IPS-20b (cell line): ENCODE data around the gene TUB.
A peak's percentile ranks its signal among the peaks of the same experiment; 100 is the strongest.

Experiments used
- H3K27ac ChIP-seq: one replicate; pipeline ENCODE4 v1.5.1; 2013; ENCODE audit warnings: low read length
- H3K27me3 ChIP-seq: 2 replicates; pipeline ENCODE4 v1.6.1; 2013; ENCODE audit warnings: mild to moderate bottlenecking, low read length, inconsistent platforms; ENCODE audit not compliant: insufficient read depth
- H3K36me3 ChIP-seq: 2 replicates; pipeline ENCODE4 v1.6.1; 2013; ENCODE audit warnings: low read depth, mild to moderate bottlenecking, inconsistent platforms, low read length, moderate library complexity; ENCODE audit not compliant: insufficient read depth
- H3K4me1 ChIP-seq: 2 replicates; pipeline ENCODE4 v1.6.1; 2013; ENCODE audit warnings: mild to moderate bottlenecking, control low read depth, inconsistent platforms, low read length, moderate library complexity; ENCODE audit not compliant: insufficient read depth
- H3K4me3 ChIP-seq: 2 replicates; pipeline ENCODE4 v1.5.1; 2013; ENCODE audit warnings: mild to moderate bottlenecking, low read length, inconsistent platforms
- H3K9ac ChIP-seq: 2 replicates; pipeline ENCODE4 v1.6.1; 2013; ENCODE audit warnings: low read depth, mild to moderate bottlenecking, inconsistent platforms, low read length, moderate library complexity
- H3K9me3 ChIP-seq: 2 replicates; pipeline ENCODE4 v1.6.1; 2013; ENCODE audit warnings: mild to moderate bottlenecking, low read depth, low read length, inconsistent platforms; ENCODE audit not compliant: insufficient read depth

Gene TUB

DNA sequence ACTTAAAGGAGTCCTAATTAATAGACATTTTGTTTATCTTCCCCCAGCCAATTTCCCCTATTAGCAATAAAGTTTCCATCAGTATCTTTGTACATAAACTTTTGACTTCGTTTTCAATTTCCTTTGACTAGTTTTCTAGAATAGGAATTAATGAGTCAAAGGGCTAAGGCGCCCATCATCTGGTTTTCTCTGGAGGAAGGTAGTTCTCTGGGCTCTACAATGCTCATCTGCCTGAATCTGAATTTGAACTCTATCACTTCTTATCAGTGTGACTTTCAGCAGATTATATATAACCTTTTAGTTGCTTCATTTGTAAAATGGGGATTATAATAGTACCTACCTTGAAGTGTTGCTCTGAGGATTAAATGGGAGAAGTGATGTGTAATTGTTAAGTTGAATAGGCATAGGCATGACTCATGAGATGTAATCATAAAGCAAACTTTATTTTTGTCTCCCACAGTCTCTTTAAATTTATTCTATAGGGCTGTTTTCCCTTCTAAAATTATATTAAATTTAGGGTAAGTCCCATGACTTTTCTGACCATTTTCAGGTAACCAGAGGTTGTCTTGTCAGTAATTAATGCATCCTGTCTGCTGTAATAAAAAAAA, 5.8 kb upstream of the TUB start:
- H3K4me1 ChIP-seq = peaks cover 5% of the 10 kb centered on the region; the same call in 1 of the 2 replicates
- peaks cover 42% of the 10 kb centered on the region for H3K27me3 ChIP-seq
- no peak overlapping the region for H3K27ac ChIP-seq

DNA sequence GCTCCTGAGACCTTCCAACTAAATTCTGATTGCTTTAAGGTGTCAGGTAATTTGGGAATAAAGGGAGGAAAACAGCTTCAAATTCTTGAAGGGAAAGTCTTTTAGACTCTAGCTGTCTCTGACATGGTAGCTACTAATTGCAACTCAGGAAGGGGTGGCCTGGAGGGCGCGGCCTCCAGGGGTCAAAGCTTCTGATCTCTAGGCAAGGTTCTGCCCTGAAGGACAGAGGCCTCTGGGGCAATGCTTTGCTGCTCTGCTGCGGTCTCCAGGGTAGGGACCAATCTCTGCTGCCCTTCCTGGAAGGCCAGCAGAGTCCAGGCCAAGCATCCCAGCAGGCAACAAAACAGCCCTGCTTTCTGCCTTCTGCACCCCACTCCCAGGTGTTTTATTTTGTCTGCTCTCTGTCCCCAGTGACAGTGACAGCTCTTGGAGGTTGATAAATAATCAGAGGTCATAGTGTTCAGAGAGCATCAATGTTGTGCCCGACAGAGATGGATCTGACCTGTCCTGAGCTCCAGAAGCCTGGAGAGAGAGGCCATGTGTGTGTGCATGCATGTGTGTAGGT, 1.8 kb upstream of the TUB start:
- Histone ChIP-seq H3K27ac (no peak overlapping the region), H3K27me3 (peaks cover 37% of the 10 kb centered on the region)

More for the DNA sequence above, 5.8 kb upstream of the TUB start:
- no peaks in the 10 kb centered on the region for H3K9me3 ChIP-seq
- no peak overlapping the region for H3K9ac ChIP-seq
- H3K4me3 ChIP-seq = no peak overlapping the region
- H3K36me3 ChIP-seq = no peaks in the 10 kb centered on the region

DNA sequence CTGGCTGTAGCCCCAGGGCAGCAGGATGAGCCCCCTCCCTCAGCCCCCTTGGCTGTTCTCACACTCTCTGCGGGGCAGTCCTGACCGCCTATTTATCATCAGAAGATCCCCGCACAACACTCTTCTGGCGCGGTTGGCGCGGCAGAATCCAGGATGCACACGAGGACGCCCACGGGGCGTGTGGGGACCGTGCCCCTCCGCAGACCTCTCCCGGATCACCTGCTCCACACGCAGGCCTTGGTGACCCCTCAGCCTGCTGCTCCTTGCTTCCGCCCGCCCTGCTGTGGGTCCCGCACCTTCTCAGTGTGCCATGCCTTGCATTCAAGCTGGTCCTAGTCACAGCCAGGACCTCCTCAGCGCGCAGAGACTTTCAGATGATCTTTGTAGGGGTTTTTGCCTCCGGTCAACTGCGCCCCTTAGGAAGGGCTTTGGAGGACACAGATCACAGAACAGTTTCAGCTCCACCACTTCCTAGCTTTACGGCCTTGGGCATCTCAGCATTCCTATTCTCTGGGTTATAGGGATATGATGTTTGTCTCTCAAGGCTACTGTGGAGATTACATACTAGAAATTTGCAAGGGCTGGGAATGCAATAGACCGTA, 841 bp upstream of the TUB start:
- H3K4me1 ChIP-seq = peaks cover 23% of the 10 kb centered on the region
- peak overlapping the region; percentile 70; the same call in 1 of the 2 replicates for H3K4me3 ChIP-seq
- peaks cover 37% of the 10 kb centered on the region for H3K27me3 ChIP-seq
- H3K36me3 ChIP-seq = no peaks in the 10 kb centered on the region
- no peak overlapping the region; the same call in 1 of the 2 replicates for H3K9ac ChIP-seq
- no peak overlapping the region for H3K27ac ChIP-seq
- H3K9me3 ChIP-seq = no peaks in the 10 kb centered on the region

More for the DNA sequence above, 1.8 kb upstream of the TUB start:
- no peaks in the 10 kb centered on the region for H3K9me3 ChIP-seq
- H3K36me3 ChIP-seq = no peaks in the 10 kb centered on the region
- H3K4me1 ChIP-seq = peaks cover 20% of the 10 kb centered on the region
- H3K4me3 ChIP-seq = no peak overlapping the region
- no peak overlapping the region for H3K9ac ChIP-seq

DNA sequence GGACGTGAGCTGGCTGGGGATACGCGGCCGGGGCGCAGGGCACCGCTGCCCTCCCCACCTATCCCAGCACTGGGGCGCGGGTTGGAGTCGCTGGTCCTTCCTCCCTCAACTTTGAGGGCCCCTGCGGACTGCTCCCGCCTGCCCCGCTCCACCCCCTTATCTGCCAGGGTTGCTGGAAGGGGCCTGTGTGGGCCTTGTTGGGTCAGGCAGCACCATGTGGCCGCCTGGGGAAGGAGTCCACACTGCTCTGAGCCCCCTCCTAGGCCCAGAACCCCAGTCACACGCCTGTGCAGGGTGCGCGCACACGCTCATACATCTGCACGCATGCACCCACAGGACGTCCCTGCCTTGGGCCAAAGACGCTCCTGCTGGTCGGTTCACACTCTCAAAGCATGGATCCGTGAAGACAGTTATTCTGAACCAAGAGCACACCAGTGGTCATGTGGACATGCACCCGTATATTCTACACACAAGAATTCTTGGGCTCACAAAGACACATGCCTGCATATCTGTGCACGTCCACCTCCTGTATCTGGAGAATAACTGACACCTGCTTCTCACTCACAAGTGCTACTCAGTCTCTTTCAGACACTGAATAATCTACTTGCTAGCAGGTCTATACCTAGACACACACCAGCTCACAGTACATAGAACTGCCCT, 710 bp downstream of the TUB start:
- Histone ChIP-seq H3K27me3 (peaks cover 37% of the 10 kb centered on the region), H3K9ac (peak overlapping the region; percentile 58; the same call in 1 of the 2 replicates)

DNA sequence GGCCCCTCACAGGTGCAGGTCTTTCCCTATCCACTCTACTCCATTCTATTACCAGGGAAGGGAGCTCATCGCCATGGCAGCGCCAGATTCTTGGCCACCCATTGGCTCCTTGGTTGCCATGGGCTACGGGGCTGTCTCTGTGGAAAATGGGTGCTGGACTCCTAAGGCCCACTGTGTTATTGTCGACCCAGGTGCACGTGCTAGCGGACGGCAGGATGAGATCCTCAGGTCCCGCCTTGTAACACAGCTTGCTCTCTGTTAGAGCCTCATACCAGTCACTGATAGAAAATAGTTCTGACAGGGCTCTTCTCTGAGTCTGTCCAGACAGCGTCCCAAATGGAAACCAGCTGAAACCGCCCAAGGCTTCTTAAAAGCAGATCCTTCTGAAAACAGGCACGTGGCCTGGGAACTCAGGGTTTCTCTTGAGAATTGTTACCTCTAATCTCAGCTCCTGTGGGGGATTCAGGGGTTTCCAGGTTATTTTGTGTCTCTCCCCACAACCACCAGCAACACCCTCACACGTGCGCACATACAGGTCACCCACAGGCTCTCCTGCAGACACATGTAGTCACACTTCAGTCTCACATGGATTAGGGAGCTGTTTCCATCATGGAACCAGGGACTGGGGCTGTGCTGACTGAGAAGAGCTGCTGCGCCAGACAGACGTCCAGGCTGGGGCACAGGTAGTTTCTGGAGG, 1.5 kb downstream of the TUB start:
- peaks cover 30% of the 10 kb centered on the region for H3K4me1 ChIP-seq
- H3K9ac ChIP-seq = no peak overlapping the region
- no peaks in the 10 kb centered on the region for H3K36me3 ChIP-seq
- no peak overlapping the region; the same call in 1 of the 2 replicates for H3K4me3 ChIP-seq
- peaks cover 37% of the 10 kb centered on the region for H3K27me3 ChIP-seq
- H3K9me3 ChIP-seq = no peaks in the 10 kb centered on the region
- no peak overlapping the region for H3K27ac ChIP-seq

More for the DNA sequence above, 710 bp downstream of the TUB start:
- Histone ChIP-seq H3K4me3 (peak overlapping the region; percentile 70), H3K27ac (no peak overlapping the region), H3K4me1 (peaks cover 27% of the 10 kb centered on the region), H3K36me3 (no peaks in the 10 kb centered on the region), H3K9me3 (no peaks in the 10 kb centered on the region)

- Histone ChIP-seq H3K36me3 (no peaks in the 10 kb centered on the region), H3K4me3 (no peak overlapping the region), H3K9ac (no peak overlapping the region), H3K9me3 (no peaks in the 10 kb centered on the region), H3K27ac (no peak overlapping the region), H3K27me3 (peaks cover 37% of the 10 kb centered on the region), H3K4me1 (peaks cover 30% of the 10 kb centered on the region)
Observed at GRCh38 chr11:8083088-8083395, 2.0 kb downstream of the TUB start.

GRCh38 chr11:8083871-8084281, 2.9 kb downstream of the TUB start:
- Histone ChIP-seq H3K4me1 (peaks cover 30% of the 10 kb centered on the region), H3K9me3 (no peaks in the 10 kb centered on the region), H3K36me3 (no peaks in the 10 kb centered on the region), H3K9ac (peak overlapping the region; percentile 43; the same call in 1 of the 2 replicates), H3K27ac (no peak overlapping the region), H3K4me3 (0 out of 2 replicates have a peak overlapping the region, but pooled peaks have one; percentile 8), H3K27me3 (peaks cover 34% of the 10 kb centered on the region)

DNA sequence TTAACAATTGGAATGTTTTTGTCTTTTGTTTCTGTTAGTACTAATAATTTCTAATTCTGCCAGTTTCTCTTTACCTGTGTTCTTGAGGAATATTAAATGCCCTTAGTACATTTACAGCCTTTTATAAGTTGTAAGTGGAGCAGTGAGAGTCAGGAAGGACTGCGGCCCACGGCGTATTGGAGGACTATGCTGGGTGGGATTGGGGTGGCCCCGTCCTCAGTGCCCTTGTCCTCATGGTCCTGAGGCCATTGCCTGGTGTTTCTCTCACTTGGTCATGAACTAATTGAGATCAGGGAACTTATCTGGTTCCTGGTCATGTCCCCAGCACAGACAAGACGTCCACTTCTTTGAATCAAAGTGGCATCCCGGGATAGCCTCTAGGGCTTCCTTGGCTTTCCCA, 3.3 kb downstream of the TUB start:
- Histone ChIP-seq H3K36me3 (no peaks in the 10 kb centered on the region), H3K4me1 (peaks cover 30% of the 10 kb centered on the region), H3K27me3 (peaks cover 29% of the 10 kb centered on the region), H3K4me3 (no peak overlapping the region), H3K27ac (no peak overlapping the region), H3K9ac (no peak overlapping the region), H3K9me3 (no peaks in the 10 kb centered on the region)

DNA sequence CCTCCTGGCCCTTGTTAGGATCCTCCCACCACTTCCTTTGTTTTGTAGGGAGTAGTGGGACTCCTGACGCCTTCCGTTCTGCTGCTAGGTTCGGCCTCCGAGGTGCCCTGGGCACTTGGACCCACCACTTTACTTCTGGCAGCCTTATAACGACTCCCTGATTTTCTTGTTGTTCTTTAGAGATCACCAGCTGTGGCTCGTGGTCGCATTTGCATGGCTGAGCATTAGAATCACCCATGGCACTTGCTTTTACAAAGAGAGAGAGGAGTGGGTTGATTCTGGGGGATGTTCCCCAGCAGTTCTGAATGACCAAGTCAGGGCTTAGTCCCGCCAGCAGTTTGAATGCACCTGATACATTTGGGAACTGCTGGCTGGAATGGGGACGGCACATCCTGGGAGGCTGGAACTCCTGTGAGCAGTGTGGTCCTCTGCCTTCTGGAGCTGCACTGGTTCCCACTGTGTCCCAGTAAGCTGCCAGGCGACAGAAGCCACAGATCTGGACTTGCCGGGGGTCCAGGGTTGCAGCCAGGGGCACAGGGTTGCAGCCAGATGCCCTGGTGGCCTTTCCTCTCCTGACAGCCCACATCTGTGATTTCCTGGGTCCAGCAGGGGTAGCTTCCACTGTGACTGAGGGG, 4.1 kb downstream of the TUB start:
- H3K4me1 ChIP-seq = peaks cover 30% of the 10 kb centered on the region

GRCh38 chr11:8086001-8086479, 5.0 kb downstream of the TUB start:
- Histone ChIP-seq H3K27ac (no peak overlapping the region), H3K4me1 (peaks cover 30% of the 10 kb centered on the region), H3K4me3 (no peak overlapping the region), H3K36me3 (no peaks in the 10 kb centered on the region), H3K9me3 (no peaks in the 10 kb centered on the region), H3K9ac (no peak overlapping the region), H3K27me3 (peaks cover 14% of the 10 kb centered on the region)

More for the DNA sequence above, 4.1 kb downstream of the TUB start:
- Histone ChIP-seq H3K9me3 (no peaks in the 10 kb centered on the region), H3K4me3 (no peak overlapping the region), H3K9ac (no peak overlapping the region), H3K27me3 (peaks cover 21% of the 10 kb centered on the region), H3K27ac (no peak overlapping the region), H3K36me3 (no peaks in the 10 kb centered on the region)

- Histone ChIP-seq H3K9ac (no peak overlapping the region), H3K27ac (no peak overlapping the region), H3K4me1 (peaks cover 30% of the 10 kb centered on the region), H3K4me3 (no peak overlapping the region), H3K9me3 (no peaks in the 10 kb centered on the region), H3K36me3 (no peaks in the 10 kb centered on the region), H3K27me3 (peaks cover 12% of the 10 kb centered on the region)
Observed at GRCh38 chr11:8086571-8086970, 5.6 kb downstream of the TUB start.
